GM18909 (cell line): Measurements from ENCODE around the gene TRPV2.
"Not testable (repeated sequence)": the region's sequence is repeated elsewhere in the genome, so short reads cannot be mapped to it uniquely, and the experiment has no call there.

Experiments
- ATAC-seq: cut with Tn5 transposase; IDR thresholded peaks from one replicate; pipeline ENCODE4 v1.9.1; 2021; ENCODE audit warnings: mild to moderate bottlenecking; ENCODE audit not compliant: unreplicated experiment, poor library complexity

Gene TRPV2

DNA sequence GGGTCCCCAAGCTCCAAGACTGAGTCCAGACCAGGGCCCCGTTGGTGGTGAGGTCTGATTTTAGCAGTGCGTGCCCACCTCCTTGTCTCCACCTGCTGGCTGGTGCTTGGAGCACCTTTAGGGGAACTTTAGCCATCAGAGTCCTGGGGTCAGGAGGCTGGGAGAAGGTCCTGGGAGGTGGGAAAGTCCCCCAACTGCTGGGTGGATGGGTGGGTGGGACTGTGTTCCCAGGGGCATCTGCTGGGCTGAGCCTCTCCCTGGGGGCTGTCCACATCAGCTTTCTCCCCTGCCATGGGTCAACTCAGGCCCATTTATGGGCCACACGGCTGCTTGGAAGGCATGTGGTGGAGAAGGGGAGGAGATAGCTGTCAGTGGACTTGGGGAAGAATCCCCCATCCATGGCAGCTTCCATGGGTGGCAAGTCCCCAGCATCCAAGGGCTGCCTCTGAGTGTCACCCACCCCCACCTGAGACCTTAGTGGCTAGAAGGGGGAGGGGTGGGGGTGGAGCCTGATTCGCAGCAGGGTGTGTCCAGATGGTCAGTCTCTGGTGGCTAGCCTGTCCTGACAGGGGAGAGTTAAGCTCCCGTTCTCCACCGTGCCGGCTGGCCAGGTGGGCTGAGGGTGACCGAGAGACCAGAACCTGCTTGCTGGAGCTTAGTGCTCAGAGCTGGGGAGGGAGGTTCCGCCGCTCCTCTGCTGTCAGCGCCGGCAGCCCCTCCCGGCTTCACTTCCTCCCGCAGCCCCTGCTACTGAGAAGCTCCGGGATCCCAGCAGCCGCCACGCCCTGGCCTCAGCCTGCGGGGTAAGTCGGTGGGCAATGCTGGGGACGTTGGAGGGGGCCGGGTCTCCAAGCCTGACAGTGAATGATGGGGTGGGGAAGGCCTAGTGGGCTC lies at the start of gene TRPV2:
TSS of gene TRPV2 (plus strand) at position 541 of the 894 bp plus-strand sequence. CDS start 2,098 bp downstream, outside the sequence.
- ATAC-seq, result peak; percentile 40

GRCh38 chr17:16371742-16372141 lies 43.6 kb upstream of the TRPV2 start:
- ATAC-seq, result no peak

DNA sequence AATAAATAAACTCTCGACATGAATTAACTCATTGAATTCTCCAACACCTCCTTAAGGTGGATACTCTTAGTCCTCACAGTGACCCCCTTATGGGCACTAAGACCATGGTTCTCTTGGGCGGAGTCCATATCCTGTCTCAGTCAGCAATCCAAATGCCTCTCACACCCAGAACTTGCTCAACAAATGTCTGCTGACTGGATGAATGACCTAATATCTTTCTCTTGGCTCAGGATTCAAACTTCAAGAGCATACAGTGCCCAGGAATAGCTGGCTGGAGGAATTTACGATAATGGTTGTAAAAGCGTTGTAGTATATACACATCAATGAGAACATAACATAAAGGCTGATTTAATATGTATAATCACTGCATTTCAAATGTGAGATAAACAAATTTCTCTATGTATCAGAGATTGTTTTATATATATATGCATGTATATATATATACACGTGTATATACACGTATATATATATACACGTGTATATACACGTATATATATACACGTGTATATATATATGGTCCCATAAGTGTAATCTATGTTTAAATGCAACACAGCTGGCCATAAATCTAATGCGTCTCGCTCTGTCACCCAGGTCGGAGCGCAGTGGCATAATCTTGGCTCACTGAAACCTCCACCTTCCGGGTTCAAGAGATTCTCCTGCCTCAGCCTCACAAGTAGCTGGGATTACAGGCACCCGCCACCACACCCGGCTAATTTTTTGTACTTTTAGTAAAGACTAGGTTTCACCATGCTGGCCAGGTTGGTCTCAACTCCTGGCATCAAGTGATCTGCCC lies 41.0 kb upstream of the TRPV2 start:
- no peak for ATAC-seq

DNA sequence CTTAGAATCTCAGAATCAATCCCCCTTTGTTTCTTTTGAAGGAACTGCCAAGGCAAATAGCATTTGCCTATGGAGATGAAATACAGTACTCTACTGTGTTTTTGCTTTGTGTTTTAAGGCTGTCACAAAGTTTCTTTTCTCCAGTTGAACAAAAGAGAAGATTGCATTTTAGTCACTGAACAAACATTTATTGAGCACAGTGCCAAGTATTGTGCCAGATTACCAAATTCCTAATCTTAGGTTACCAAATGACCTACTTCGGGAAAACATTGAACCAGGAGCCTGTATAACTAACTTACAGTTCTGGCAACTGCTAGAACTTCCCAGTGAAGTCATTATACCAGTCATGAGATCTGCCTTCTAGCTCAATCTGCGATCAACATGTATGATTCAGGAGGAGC lies 37.4 kb upstream of the TRPV2 start:
- no peak for ATAC-seq

- no peak for ATAC-seq
Observed at GRCh38 chr17:16378636-16379282, 36.6 kb upstream of the TRPV2 start.

- ATAC-seq, result no peak
Observed at GRCh38 chr17:16379654-16380053, 35.7 kb upstream of the TRPV2 start.

DNA sequence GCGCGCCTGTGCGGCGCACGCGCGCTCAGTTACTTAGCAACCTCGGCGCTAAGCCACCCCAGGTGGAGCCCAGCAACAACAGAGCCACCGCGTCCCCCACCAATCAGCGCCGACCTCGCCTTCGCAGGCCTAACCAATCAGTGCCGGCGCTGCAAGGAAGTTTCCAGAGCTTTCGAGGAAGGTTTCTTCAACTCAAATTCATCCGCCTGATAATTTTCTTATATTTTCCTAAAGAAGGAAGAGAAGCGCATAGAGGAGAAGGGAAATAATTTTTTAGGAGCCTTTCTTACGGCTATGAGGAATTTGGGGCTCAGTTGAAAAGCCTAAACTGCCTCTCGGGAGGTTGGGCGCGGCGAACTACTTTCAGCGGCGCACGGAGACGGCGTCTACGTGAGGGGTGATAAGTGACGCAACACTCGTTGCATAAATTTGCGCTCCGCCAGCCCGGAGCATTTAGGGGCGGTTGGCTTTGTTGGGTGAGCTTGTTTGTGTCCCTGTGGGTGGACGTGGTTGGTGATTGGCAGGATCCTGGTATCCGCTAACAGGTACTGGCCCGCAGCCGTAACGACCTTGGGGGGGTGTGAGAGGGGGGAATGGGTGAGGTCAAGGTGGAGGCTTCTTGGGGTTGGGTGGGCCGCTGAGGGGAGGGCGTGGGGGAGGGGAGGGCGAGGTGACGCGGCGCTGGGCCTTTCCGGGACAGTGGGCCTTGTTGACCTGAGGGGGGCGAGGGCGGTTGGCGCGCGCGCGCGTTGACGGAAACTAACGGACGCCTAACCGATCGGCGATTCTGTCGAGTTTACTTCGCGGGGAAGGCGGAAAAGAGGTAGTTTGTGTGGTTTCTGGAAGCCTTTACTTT lies 34.5 kb upstream of the TRPV2 start, which contains the start of gene UBB:
TSS of gene UBB (plus strand) at position 452 of the 856 bp plus-strand sequence. CDS start 817 bp downstream, outside the sequence.
- ATAC-seq, result peak; percentile 92

GRCh38 chr17:16381496-16381820 lies 33.9 kb upstream of the TRPV2 start:
- ATAC-seq, result peak; percentile 4

DNA sequence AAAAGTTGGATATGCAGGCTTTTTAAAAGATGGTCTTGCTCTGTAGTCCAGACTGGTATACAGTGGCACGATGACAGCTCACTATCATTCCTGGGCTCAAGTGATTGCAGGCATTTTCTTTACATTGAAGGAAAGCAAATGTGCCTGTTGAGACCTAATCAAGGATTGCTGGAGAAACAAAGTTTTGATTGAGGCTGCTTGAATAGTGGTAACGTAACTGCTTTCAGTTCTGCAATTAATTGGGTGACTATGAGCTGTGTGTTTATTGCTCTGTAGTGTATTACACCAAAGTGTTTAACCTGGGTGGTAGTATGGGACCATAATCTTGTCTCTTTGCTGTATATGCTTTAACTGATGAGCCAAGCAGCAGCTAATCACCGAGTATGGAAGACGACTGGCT lies 32.2 kb upstream of the TRPV2 start:
- no peak for ATAC-seq

- ATAC-seq, result no peak
Observed at GRCh38 chr17:16383772-16384287, 31.5 kb upstream of the TRPV2 start.

GRCh38 chr17:16384557-16384956 lies 30.8 kb upstream of the TRPV2 start:
- ATAC-seq, result no peak

GRCh38 chr17:16386126-16386507 lies 29.3 kb upstream of the TRPV2 start:
- not testable (repeated sequence) for ATAC-seq

- no peak for ATAC-seq
Observed at GRCh38 chr17:16391451-16391850, 23.9 kb upstream of the TRPV2 start.

DNA sequence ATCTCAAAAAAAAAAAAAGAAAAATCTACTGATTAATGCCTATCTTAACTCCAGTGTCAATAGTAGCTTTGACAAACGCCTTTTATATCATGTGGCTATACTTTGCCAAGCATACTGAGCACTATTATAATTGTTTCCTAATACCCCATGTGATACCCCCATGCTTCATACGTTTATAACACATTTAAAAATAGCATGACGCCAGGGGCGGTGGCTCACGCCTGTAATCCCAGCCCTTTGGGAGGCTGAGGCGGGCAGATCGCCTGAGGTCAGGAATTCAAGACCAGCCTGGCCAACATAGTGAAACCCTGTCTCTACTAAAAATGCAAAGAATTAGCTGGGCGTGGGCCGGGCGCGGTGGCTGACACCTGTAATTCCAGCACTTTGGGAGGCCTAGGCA lies 22.9 kb upstream of the TRPV2 start:
- ATAC-seq, result not testable (repeated sequence)

DNA sequence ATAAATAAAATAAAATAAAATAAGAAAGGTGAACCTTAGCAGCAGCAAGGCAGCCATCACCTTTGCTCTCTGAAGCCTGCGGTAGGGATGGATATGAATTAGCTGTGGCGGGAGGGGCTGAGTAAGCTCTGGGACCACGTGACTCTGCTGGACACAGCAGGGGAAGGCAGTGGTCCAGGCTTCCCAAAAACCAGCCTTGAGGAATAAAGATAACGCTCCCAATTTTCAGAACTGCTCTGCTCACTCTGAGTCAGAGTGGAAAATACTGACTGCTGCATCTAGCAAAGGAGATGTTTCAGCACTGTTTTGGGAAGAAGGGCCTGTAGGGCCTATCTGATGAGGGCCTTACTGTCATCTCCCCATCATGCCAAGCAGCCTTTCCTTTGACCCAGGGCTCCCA lies 19.5 kb upstream of the TRPV2 start:
- ATAC-seq, result not testable (repeated sequence)

GRCh38 chr17:16396693-16397092 lies 18.7 kb upstream of the TRPV2 start:
- not testable (repeated sequence) for ATAC-seq

DNA sequence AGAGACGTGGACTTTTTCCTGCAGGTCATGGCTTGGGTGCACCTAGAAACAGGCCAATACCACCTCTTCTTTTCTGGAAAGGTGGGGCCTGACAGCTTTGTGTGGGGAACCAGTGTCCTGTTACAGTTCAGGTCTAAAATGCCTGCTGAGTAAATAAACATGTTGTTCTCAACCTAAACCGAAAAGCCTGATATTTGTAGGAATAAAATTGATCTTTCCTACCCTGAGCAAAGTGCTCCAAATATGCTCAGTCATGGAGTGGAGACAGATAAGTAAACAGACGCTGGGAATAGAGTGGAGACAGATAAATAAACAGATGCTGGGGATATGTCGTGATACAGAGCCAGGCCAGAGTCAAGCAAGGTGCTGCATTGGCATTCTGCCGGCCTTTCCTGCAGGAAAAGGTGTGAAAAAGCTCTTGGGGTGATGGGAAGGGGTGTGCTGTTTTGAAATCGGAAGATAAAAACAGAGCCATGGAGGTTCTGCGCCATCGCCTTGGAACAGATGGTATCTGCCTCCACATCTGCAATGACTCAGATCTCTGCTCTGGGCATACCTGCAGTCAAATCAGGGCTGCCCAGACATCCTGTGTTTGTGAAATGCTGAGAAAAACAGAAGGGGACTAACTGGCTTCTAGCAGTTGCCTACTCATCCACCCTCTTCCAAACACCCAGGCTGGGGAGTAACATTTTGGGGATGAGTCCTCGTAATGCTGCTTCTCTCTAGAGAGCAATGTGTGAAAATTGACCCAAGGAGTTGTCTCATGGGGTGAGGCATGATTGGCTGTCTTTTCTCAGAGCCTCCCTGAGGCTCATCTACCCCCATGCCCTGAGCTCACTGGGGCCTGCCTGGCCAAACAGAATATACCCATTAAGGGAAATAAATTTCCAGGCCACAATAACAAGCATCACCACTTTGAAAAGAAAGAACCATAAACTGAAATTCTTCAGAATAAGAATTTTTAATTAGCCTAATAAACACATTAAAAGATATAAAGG lies 16.8 kb upstream of the TRPV2 start:
- peak; percentile 73 for ATAC-seq

- ATAC-seq, result not testable (repeated sequence)
Observed at GRCh38 chr17:16403847-16404246, 11.5 kb upstream of the TRPV2 start.
